WI38 (cell line): ENCODE results near the gene MCTP2.

Source experiments
- H3K4me3 ChIP-seq: 2 replicates; pipeline ENCODE4 v1.5.1; 2011; ENCODE audit warnings: low read depth, mild to moderate bottlenecking, control low read depth, low read length
- TF ChIP-seq, protein P1 (sequence below): IDR thresholded peaks from 2 replicates; pipeline ENCODE4 v1.5.1; 2012; ENCODE audit warnings: low read depth, mild to moderate bottlenecking, control low read depth, low read length

MCTP2 gene

GRCh38 chr15:94199725-94200124 is 31.6 kb upstream of the MCTP2 start:
- TF ChIP-seq, protein P1, sequence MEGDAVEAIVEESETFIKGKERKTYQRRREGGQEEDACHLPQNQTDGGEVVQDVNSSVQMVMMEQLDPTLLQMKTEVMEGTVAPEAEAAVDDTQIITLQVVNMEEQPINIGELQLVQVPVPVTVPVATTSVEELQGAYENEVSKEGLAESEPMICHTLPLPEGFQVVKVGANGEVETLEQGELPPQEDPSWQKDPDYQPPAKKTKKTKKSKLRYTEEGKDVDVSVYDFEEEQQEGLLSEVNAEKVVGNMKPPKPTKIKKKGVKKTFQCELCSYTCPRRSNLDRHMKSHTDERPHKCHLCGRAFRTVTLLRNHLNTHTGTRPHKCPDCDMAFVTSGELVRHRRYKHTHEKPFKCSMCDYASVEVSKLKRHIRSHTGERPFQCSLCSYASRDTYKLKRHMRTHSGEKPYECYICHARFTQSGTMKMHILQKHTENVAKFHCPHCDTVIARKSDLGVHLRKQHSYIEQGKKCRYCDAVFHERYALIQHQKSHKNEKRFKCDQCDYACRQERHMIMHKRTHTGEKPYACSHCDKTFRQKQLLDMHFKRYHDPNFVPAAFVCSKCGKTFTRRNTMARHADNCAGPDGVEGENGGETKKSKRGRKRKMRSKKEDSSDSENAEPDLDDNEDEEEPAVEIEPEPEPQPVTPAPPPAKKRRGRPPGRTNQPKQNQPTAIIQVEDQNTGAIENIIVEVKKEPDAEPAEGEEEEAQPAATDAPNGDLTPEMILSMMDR, result no peak

DNA sequence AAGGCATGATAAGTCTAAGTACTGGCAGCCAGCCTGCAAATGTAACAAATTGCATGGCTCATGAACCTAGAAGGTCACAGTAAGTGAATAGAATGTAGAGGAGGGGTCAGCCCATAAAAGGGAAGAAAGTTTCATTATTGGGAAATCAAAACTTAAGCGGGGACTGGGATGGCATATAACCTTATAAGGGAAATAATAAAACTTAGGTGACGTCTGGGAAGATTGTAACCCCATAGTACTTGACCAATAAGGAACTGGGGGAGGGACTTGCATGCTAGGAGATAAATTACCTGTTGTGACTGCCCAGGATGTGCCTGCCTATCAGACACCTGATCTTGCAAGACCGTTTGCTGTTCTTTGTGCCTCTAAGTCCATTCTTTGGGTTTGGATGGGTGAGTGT is 28.1 kb upstream of the MCTP2 start:
- TF ChIP-seq, protein P1, result no peak
- H3K4me3 ChIP-seq, result no peak overlapping the region

More at GRCh38 chr15:94199725-94200124, 31.6 kb upstream of the MCTP2 start:
- H3K4me3 ChIP-seq, result no peak overlapping the region

DNA sequence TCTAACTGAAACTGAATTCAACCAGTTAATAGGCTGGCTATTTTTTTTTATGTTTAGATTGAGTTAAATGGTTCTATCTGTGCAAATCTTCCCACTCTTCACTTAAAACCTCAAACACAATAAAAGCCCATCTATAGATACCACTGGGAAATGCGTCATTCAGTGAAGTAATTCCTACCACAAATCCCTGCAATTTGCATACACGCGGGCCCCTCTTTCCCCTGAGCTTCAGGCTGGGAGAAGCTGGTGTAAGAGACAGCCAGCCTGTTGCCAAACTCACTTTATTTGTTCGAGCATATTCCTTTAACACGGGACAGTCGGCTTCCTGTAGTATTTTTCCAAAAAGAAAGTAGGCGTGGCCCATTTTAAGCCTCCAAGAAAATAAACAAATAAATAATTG is 26.0 kb upstream of the MCTP2 start:
- TF ChIP-seq, protein P1, result no peak

DNA sequence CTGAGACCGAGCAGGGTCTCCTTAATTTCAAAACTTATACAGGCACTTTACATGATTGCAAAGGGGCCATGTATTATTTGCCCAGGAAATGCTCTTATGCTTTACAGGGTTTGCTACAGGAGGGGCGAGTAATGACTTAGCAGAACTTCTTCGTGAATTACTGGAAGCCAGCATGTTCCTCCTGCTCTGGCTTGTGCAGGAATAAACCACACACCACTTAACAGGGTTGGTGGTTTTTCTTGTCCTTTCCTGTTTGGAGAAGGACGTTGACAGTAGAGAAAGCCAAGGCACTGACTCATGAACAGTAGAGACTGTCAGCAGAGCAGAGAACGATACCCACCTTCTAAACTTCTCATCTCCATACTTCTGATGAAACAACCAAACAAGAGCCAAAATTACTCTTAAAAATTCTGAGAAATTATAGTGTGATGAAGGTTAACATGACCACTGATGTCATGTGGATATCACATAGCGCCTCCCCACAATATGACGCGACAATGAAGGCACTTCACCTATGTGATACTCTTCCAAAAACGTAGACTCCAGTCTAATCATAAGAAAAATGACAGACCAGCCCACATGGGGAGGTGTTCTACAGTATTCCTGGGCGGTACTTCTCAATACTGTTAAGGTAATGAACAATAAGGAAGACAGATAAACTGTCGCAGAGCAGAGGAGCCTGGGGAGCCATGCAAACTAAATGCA is 24.7 kb upstream of the MCTP2 start:
- TF ChIP-seq, protein P1, result no peak

More for the DNA sequence above, 26.0 kb upstream of the MCTP2 start:
- no peak overlapping the region for H3K4me3 ChIP-seq

DNA sequence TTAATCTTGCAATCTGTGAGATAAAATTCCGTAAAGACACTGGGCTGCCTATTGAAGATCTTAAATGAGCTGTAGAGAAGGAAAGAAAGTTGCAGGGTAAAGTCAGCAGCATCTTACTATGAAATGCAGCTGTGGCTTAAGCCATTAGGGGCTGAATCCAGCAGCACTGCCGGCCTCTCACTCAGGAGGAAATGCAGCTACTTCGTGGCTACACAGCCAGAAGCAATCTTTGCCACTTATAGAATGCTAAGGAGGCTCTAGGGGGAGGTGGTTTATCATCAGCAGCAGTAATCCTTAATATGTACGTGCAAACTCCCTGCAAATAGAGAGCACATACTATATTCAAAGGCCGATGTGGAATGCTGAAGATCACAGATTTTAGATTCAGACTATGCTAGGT is 19.1 kb upstream of the MCTP2 start:
- no peak overlapping the region for H3K4me3 ChIP-seq
- TF ChIP-seq, protein P1, result no peak

More for the DNA sequence above, 24.7 kb upstream of the MCTP2 start:
- H3K4me3 ChIP-seq, result no peak overlapping the region

- no peak overlapping the region for H3K4me3 ChIP-seq
- TF ChIP-seq, protein P1, result no peak
Observed at GRCh38 chr15:94225616-94226015, 5.7 kb upstream of the MCTP2 start.

DNA sequence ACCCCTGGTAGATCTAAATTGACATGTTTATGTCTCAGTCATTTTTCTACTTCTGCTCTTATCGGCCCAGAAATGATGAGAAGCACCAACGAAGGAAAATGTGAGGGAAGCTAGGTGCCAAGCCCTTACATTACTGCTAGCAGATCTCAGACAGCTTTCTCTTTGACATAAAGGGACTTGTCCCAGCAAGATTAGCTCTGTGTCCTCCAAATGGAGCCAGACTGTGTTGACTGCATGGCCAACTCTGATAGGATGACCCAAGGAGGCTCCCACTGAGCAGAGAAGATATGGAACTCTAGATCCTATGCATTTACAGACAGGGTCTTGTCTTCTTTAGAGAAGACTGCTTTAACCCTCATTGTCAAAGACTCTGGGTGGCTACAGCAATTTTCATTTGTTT is 2.8 kb upstream of the MCTP2 start:
- TF ChIP-seq, protein P1, result no peak
- H3K4me3 ChIP-seq, result no peak overlapping the region
